Pancreas (tissue), 10 donors: ENCODE measurements around the gene C8G. TPM values are rescaled to one million over a fixed set of nuclear protein-coding genes. Genes with fewer than 3 reads are reported as not detected.

Source experiments
- ATAC-seq, 4 donors: fragments of 200-7000 bp; cut with Tn5 transposase; one replicate each; pipeline versions ENCODE4 v1.8.0 to v1.9.1; 2020; ENCODE audit warnings: mild to moderate bottlenecking in 4 of 4, moderate library complexity in 4 of 4
- DNase-seq, 6 donors: peaks; one replicate each; pipeline ENCODE4 v3.0.0-alpha.2; 2020
- FAIRE-seq: peaks from 2 replicates; lab custom pipeline; 2012; peaks lifted over from hg19 to GRCh38; lab: Jason Lieb, UNC
- H3K27ac ChIP-seq, 4 donors: fragments of 200-600 bp; sonication (generic); 1 replicate in 3 of 4; 2 replicates in 1 of 4; pipeline versions ENCODE4 v1.5.0 to v1.8.0; 2020
- H3K27me3 ChIP-seq, 4 donors: fragments of 200-600 bp; one replicate each; pipeline ENCODE4 v1.8.0; 2021
- H3K36me3 ChIP-seq, 3 donors: fragments of 200-600 bp; sonication (generic) in 1 of 3; one replicate each; pipeline versions ENCODE4 v1.5.0 to v1.8.0; 2020 to 2021
- H3K4me1 ChIP-seq, 3 donors: fragments of 200-600 bp; one replicate each; pipeline ENCODE4 v1.8.0; 2021
- H3K4me3 ChIP-seq, 4 donors: fragments of 200-600 bp; sonication (generic) in 2 of 4; one replicate each; pipeline versions ENCODE4 v1.5.0 to v1.8.0; 2020 to 2021
- H3K9me3 ChIP-seq, 4 donors: fragments of 200-600 bp; one replicate each; pipeline ENCODE4 v1.8.0; 2021
- whole genome bisulfite sequencing, 2 donors: extraction: QIAGEN DNeasy Blood & Tissue Kit; methylation state at CpG; one replicate each; pipeline ENCODE4 v1.1.7; 2013; 5-methylcytosine and 5-hydroxymethylcytosine counted together
- intact Hi-C, 3 donors: fragments of 100-400 bp; cut with DNase I; formaldehyde crosslinking; loops; one replicate each; pipeline versions ENCODE4 v1.11.1 to v1.14.2; 2022
- polyA plus RNA-seq, 2 donors: library from polyadenylated mRNA; stranded (reverse); fragments of 200-250 nt; gene quantifications; one replicate each; pipeline ENCODE4 v1.2.3, GENCODE V29; 2013
- total RNA-seq, 6 donors: library from RNA; stranded (reverse); fragmentation: NEBNext Ultra II Directional in 4 of 6; extraction: Animal tissue kit (Norgen Biotek cat#: 25700) in 4 of 6; gene quantifications; one replicate each; pipeline versions ENCODE4 v1.2.1 to v1.2.4, GENCODE V29; 2021 to 2023
- TF ChIP-seq, protein P1 (sequence below), 4 donors: fragments of 200-600 bp; sonication (generic) in 3 of 4; IDR thresholded peaks; one replicate each; pipeline versions ENCODE4 v1.5.0 to v1.8.0; 2021; ENCODE audit warnings: antibody characterized with exemption in 4 of 4
- donor health status: healthy with polysubstance abuse.
- donor health status: DM: no; HTN: no; CAD: no; lungs with moderate emphysema.
- donor health status: DM: no; HTN: no; CAD: no.
- donor health status: control.
- donor health status: control.
- donor health status: Bipolar disorder and iron deficiency.
- donor health status: DM: yes; HTN: yes; CAD: no.
- donor health status: DM: no; HTN: no; CAD: no.
- donor health status: DM: no; HTN: no; CAD: no.
- donor health status: DM: yes; HTN: yes; CAD: no.

Gene C8G
- total and polyA plus RNA-seq, 8 donors = 0.24 to 5.0 (median 0.84) TPM; not detected in 1

- TF ChIP-seq, protein P1, sequence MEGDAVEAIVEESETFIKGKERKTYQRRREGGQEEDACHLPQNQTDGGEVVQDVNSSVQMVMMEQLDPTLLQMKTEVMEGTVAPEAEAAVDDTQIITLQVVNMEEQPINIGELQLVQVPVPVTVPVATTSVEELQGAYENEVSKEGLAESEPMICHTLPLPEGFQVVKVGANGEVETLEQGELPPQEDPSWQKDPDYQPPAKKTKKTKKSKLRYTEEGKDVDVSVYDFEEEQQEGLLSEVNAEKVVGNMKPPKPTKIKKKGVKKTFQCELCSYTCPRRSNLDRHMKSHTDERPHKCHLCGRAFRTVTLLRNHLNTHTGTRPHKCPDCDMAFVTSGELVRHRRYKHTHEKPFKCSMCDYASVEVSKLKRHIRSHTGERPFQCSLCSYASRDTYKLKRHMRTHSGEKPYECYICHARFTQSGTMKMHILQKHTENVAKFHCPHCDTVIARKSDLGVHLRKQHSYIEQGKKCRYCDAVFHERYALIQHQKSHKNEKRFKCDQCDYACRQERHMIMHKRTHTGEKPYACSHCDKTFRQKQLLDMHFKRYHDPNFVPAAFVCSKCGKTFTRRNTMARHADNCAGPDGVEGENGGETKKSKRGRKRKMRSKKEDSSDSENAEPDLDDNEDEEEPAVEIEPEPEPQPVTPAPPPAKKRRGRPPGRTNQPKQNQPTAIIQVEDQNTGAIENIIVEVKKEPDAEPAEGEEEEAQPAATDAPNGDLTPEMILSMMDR (IDR thresholded peaks at IDR 0.05) = no peak
- DNase-seq (peak in 1 of 6 donors; percentile 50), ATAC-seq (no peak), FAIRE-seq (no peak)
- H3K36me3 ChIP-seq = no peaks in the 10 kb centered on the region
- H3K4me3 ChIP-seq = no peak overlapping the region
- 90 to 91% methylated on average over 16 of the region's 16 CpGs for WGBS, 2 donors
- H3K27me3 ChIP-seq = peaks cover 0 to 4% (median 0%) of the 10 kb centered on the region in 4 donors
- no peaks in the 10 kb centered on the region for H3K9me3 ChIP-seq
- intact Hi-C loops = no loop called here
- no peaks in the 10 kb centered on the region for H3K4me1 ChIP-seq
- no peak overlapping the region for H3K27ac ChIP-seq
Measured at GRCh38 chr9:136980669-136981478, 35.8 kb downstream of the C8G start.

DNA sequence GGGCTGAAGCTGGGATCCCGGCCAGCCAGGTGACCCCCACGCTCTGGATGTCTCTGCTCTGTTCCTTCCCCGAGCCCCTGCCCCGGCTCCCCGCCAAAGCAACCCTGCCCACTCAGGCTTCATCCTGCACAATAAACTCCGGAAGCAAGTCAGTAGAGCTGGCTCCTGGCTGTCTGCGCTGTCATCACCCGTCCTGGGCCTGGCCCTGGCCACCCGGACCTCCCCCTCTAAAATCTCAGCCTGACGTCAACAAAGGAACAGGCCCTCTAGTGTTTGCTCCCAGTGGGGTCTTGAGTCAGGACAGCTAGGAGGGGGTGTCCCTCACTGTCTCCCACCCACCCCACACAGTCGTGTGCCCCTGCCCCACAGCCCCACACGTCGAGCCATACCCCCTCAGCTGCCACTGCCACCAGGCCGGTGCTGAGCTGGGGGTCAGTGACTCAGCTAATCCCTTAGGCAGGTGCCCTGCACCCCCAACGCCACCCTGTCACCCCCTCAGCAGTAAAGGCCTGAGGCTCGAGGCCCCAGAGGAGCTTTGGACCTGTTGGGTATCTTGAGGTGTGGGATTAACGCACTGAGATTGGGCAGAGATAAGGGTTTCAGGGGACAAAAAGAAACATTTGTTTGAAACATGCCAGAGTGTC, 36.7 kb downstream of the C8G start:
- no peak for ATAC-seq
- H3K27ac ChIP-seq = no peak overlapping the region
- 75% methylated on average over 17 of the region's 17 CpGs for WGBS, 2 donors
- intact Hi-C loops = no loop called here
- peak in 2 of 6 donors; percentile 15 to 60 for DNase-seq
- TF ChIP-seq, protein P1 (IDR thresholded peaks at IDR 0.05) = no peak
- no peaks in the 10 kb centered on the region for H3K4me1 ChIP-seq
- H3K4me3 ChIP-seq = no peak overlapping the region
- no peaks in the 10 kb centered on the region for H3K36me3 ChIP-seq
- no peaks in the 10 kb centered on the region for H3K9me3 ChIP-seq
- peaks cover 0 to 4% (median 0%) of the 10 kb centered on the region in 4 donors for H3K27me3 ChIP-seq
- no peak for FAIRE-seq

- 79 to 85% methylated on average over 16 to 18 of the region's 18 CpGs for WGBS, 2 donors
- DNase-seq = peak in 1 of 6 donors; percentile 43
- Histone ChIP-seq H3K9me3 (no peaks in the 10 kb centered on the region), H3K4me1 (no peaks in the 10 kb centered on the region), H3K27ac (no peak within 1 kb of the TSS), H3K36me3 (no peaks in the 10 kb centered on the region), H3K27me3 (peaks cover 0 to 4% (median 0%) of the 10 kb centered on the region in 4 donors), H3K4me3 (no peak within 1 kb of the TSS)
- intact Hi-C loops = no loop called here
- TF ChIP-seq, protein P1 (IDR thresholded peaks at IDR 0.05) = no peak
- no peak for ATAC-seq
- FAIRE-seq = no peak
Measured at GRCh38 chr9:136982232-136983051, 37.4 kb downstream of the C8G start, which contains the start of gene LCNL1. TSS of gene LCNL1 (plus strand) at chr9:136982993. CDS start at chr9:136983587, 594 bp downstream.

- FAIRE-seq = no peak
- WGBS, 2 donors = 77 to 83% methylated on average over 9 of the region's 9 CpGs
- no peak for ATAC-seq
- H3K4me3 ChIP-seq = no peak overlapping the region
- DNase-seq = no peak
- TF ChIP-seq, protein P1 (IDR thresholded peaks at IDR 0.05) = no peak
- intact Hi-C loops = no loop called here
- no peaks in the 10 kb centered on the region for H3K36me3 ChIP-seq
- peaks cover 0 to 4% (median 0%) of the 10 kb centered on the region in 4 donors for H3K27me3 ChIP-seq
- H3K27ac ChIP-seq = no peak overlapping the region
- H3K4me1 ChIP-seq = no peaks in the 10 kb centered on the region
- H3K9me3 ChIP-seq = no peaks in the 10 kb centered on the region
Measured at GRCh38 chr9:136983167-136983566, 38.1 kb downstream of the C8G start.
